HEK293 (cell line): ENCODE data around the gene DCAF6.

Experiments used
- FEZF1 ChIP-seq: fragments of 450-650 bp; formaldehyde crosslinking; IDR thresholded peaks from 2 replicates; pipeline ENCODE4 v1.5.1; 2016; ENCODE audit warnings: missing biosample characterization, missing genetic modification characterization
- GFI1B ChIP-seq: fragments of 450-650 bp; formaldehyde crosslinking; IDR thresholded peaks from 2 replicates; pipeline ENCODE4 v1.5.1; 2016; ENCODE audit warnings: missing biosample characterization, missing genetic modification characterization
- MYNN ChIP-seq: fragments of 450-650 bp; formaldehyde crosslinking; IDR thresholded peaks from 2 replicates; pipeline ENCODE4 v1.5.1; 2016; ENCODE audit warnings: missing biosample characterization, missing genetic modification characterization, borderline replicate concordance
- MZF1 ChIP-seq: fragments of 450-650 bp; formaldehyde crosslinking; IDR thresholded peaks from 2 replicates; pipeline ENCODE4 v1.5.1; 2017; ENCODE audit warnings: missing biosample characterization, missing genetic modification characterization, borderline replicate concordance
- OSR2 ChIP-seq: fragments of 450-650 bp; formaldehyde crosslinking; IDR thresholded peaks from 2 replicates; pipeline ENCODE4 v1.5.1; 2016; ENCODE audit warnings: missing biosample characterization, missing genetic modification characterization
- RBAK ChIP-seq: fragments of 450-650 bp; formaldehyde crosslinking; IDR thresholded peaks from 2 replicates; pipeline ENCODE4 v1.5.1; 2016; ENCODE audit warnings: missing biosample characterization, missing genetic modification characterization
- SCRT1 ChIP-seq: fragments of 450-650 bp; formaldehyde crosslinking; IDR thresholded peaks from 2 replicates; pipeline ENCODE4 v1.5.1; 2016; ENCODE audit warnings: missing biosample characterization, missing genetic modification characterization, borderline replicate concordance
- SETDB1 ChIP-seq: IDR thresholded peaks from one replicate; pipeline ENCODE4 v1.6.1; 2017; ENCODE audit warnings: mild to moderate bottlenecking, low read length, moderate library complexity, mixed read lengths; ENCODE audit not compliant: insufficient read length
- ZBTB7A ChIP-seq: fragments of 450-650 bp; formaldehyde crosslinking; IDR thresholded peaks from 2 replicates; pipeline ENCODE4 v1.5.1; 2016; ENCODE audit warnings: low read depth, missing biosample characterization, missing genetic modification characterization
- ZIC2 ChIP-seq: fragments of 450-650 bp; formaldehyde crosslinking; IDR thresholded peaks from 2 replicates; pipeline ENCODE4 v1.5.1; 2016; ENCODE audit warnings: missing biosample characterization, missing genetic modification characterization
- ZNF169 ChIP-seq: fragments of 450-650 bp; formaldehyde crosslinking; IDR thresholded peaks from 2 replicates; pipeline ENCODE4 v1.5.1; 2016; ENCODE audit warnings: missing biosample characterization, missing genetic modification characterization
- ZNF449 ChIP-seq: fragments of 450-650 bp; formaldehyde crosslinking; IDR thresholded peaks from 2 replicates; pipeline ENCODE4 v1.5.1; 2017; ENCODE audit warnings: missing biosample characterization, mild to moderate bottlenecking, missing genetic modification characterization, moderate library complexity
- ZNF510 ChIP-seq: fragments of 450-650 bp; formaldehyde crosslinking; IDR thresholded peaks from 2 replicates; pipeline ENCODE4 v1.5.1; 2018; ENCODE audit warnings: mild to moderate bottlenecking, missing genetic modification characterization, missing biosample characterization; ENCODE audit not compliant: insufficient replicate concordance
- ZNF521 ChIP-seq: fragments of 450-650 bp; formaldehyde crosslinking; IDR thresholded peaks from 2 replicates; pipeline ENCODE4 v1.5.1; 2017; ENCODE audit warnings: missing biosample characterization, mild to moderate bottlenecking, missing genetic modification characterization
- ZNF530 ChIP-seq: fragments of 450-650 bp; formaldehyde crosslinking; IDR thresholded peaks from 2 replicates; pipeline ENCODE4 v1.5.1; 2016; ENCODE audit warnings: low read depth, missing biosample characterization, missing genetic modification characterization
- ZNF610 ChIP-seq: fragments of 450-650 bp; formaldehyde crosslinking; IDR thresholded peaks from 2 replicates; pipeline ENCODE4 v1.5.1; 2016; ENCODE audit warnings: missing biosample characterization, missing genetic modification characterization, borderline replicate concordance
- ZNF639 ChIP-seq: fragments of 450-650 bp; formaldehyde crosslinking; IDR thresholded peaks from 2 replicates; pipeline ENCODE4 v1.5.1; 2016; ENCODE audit warnings: missing biosample characterization, missing genetic modification characterization
- ZNF670 ChIP-seq: fragments of 450-650 bp; formaldehyde crosslinking; IDR thresholded peaks from 2 replicates; pipeline ENCODE4 v1.5.1; 2016; ENCODE audit warnings: missing biosample characterization, missing genetic modification characterization, low read depth
- ZNF768 ChIP-seq: fragments of 450-650 bp; formaldehyde crosslinking; IDR thresholded peaks from 2 replicates; pipeline ENCODE4 v1.5.1; 2018; ENCODE audit warnings: missing biosample characterization, mild to moderate bottlenecking, missing genetic modification characterization
- ZNF792 ChIP-seq: fragments of 450-650 bp; formaldehyde crosslinking; IDR thresholded peaks from 2 replicates; pipeline ENCODE4 v1.5.1; 2016; ENCODE audit warnings: missing biosample characterization, missing genetic modification characterization
- ZSCAN16 ChIP-seq: fragments of 450-650 bp; formaldehyde crosslinking; IDR thresholded peaks from 2 replicates; pipeline ENCODE4 v1.5.1; 2016; ENCODE audit warnings: missing biosample characterization, missing genetic modification characterization
- TF ChIP-seq, protein P1 (sequence below): fragments of 450-650 bp; formaldehyde crosslinking; IDR thresholded peaks from 2 replicates; pipeline ENCODE4 v1.5.1; 2016; ENCODE audit warnings: missing biosample characterization, missing genetic modification characterization, borderline replicate concordance
- TF ChIP-seq, protein P2 (sequence below): fragments of 450-650 bp; formaldehyde crosslinking; IDR thresholded peaks from 2 replicates; pipeline ENCODE4 v1.5.1; 2017; ENCODE audit warnings: missing biosample characterization, missing genetic modification characterization
- TF ChIP-seq, protein P3 (sequence below): fragments of 450-650 bp; formaldehyde crosslinking; IDR thresholded peaks from 2 replicates; pipeline ENCODE4 v1.5.1; 2016; ENCODE audit warnings: missing biosample characterization, missing genetic modification characterization
- TF ChIP-seq, protein P4 (sequence below): fragments of 450-650 bp; formaldehyde crosslinking; IDR thresholded peaks from 2 replicates; pipeline ENCODE4 v1.5.1; 2016; ENCODE audit warnings: missing biosample characterization, missing genetic modification characterization

Gene DCAF6

DNA sequence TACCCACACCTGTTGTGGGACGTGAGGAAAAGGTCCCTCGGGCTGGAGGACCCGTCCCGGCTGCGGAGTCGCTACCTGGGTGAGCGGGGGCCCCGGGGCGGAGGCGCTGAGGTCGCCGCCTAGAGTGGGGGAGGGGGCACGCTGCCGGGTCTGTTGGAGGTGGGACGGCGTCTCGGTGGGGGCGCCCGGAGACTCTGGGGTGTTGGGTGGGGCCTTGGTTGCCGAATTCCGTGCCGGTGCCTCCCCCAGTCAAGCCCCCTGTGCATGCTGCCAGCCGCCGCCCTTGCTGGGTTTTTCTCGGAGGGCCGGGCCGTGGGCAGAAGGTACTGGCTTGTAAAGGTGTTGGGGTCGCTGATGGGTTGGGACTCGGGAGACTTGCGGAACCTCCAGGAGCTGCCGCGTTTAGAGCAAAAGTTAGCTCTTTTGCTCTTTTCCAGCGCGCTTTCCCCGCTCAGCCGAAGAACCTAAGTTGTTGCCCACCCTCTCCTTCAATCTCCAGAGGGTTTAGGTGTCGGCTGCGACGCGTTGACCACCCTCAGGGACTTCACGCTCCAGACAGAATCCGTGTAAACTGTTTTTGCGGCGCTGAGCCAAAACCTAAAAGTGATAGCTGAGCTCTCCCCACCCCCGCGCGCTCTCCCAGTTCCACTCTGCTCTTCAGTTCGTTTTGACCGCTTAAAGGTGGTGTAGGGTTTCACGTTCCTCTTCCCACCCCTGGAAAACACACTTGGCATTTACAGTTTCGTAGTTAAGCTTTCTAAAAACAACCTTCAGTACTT, 636 bp downstream of the DCAF6 start, which contains the start of gene MPC2 (continued):
- TF ChIP-seq, protein P1, sequence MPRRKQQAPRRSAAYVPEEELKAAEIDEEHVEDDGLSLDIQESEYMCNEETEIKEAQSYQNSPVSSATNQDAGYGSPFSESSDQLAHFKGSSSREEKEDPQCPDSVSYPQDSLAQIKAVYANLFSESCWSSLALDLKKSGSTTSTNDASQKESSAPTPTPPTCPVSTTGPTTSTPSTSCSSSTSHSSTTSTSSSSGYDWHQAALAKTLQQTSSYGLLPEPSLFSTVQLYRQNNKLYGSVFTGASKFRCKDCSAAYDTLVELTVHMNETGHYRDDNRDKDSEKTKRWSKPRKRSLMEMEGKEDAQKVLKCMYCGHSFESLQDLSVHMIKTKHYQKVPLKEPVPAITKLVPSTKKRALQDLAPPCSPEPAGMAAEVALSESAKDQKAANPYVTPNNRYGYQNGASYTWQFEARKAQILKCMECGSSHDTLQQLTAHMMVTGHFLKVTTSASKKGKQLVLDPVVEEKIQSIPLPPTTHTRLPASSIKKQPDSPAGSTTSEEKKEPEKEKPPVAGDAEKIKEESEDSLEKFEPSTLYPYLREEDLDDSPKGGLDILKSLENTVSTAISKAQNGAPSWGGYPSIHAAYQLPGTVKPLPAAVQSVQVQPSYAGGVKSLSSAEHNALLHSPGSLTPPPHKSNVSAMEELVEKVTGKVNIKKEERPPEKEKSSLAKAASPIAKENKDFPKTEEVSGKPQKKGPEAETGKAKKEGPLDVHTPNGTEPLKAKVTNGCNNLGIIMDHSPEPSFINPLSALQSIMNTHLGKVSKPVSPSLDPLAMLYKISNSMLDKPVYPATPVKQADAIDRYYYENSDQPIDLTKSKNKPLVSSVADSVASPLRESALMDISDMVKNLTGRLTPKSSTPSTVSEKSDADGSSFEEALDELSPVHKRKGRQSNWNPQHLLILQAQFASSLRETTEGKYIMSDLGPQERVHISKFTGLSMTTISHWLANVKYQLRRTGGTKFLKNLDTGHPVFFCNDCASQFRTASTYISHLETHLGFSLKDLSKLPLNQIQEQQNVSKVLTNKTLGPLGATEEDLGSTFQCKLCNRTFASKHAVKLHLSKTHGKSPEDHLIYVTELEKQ (tag by site-specific recombination), result no peak
- peak; percentile 46; the same call in 1 of the 2 replicates for TF ChIP-seq ZNF610 (tag by site-specific recombination)
- TF ChIP-seq ZNF768 (tag by site-specific recombination), result no peak
- TF ChIP-seq RBAK (tag by site-specific recombination), result no peak
- no peak for TF ChIP-seq ZNF670 (tag by site-specific recombination)
- no peak for TF ChIP-seq ZNF169 (tag by site-specific recombination)
- 0 out of 2 replicates have a peak, but pooled peaks have one; percentile 18 for TF ChIP-seq ZNF449 (tag by site-specific recombination)
- no peak for TF ChIP-seq ZNF510 (tag by site-specific recombination)
- TF ChIP-seq, protein P2, sequence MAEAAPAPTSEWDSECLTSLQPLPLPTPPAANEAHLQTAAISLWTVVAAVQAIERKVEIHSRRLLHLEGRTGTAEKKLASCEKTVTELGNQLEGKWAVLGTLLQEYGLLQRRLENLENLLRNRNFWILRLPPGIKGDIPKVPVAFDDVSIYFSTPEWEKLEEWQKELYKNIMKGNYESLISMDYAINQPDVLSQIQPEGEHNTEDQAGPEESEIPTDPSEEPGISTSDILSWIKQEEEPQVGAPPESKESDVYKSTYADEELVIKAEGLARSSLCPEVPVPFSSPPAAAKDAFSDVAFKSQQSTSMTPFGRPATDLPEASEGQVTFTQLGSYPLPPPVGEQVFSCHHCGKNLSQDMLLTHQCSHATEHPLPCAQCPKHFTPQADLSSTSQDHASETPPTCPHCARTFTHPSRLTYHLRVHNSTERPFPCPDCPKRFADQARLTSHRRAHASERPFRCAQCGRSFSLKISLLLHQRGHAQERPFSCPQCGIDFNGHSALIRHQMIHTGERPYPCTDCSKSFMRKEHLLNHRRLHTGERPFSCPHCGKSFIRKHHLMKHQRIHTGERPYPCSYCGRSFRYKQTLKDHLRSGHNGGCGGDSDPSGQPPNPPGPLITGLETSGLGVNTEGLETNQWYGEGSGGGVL (tag by site-specific recombination), result peak; percentile 60
- TF ChIP-seq MYNN (tag by site-specific recombination), result no peak; the same call in 1 of the 2 replicates
- peak; percentile 80 for TF ChIP-seq FEZF1
- peak; percentile 39; the same call in 1 of the 2 replicates for TF ChIP-seq SCRT1 (tag by site-specific recombination)
- TF ChIP-seq ZNF792, result 0 out of 2 replicates have a peak, but pooled peaks have one; percentile 43
- peak; percentile 26; the same call in 1 of the 2 replicates for TF ChIP-seq ZBTB7A (tag by site-specific recombination)
- TF ChIP-seq SETDB1, result no peak
- TF ChIP-seq ZNF521 (tag by site-specific recombination), result no peak
- no peak for TF ChIP-seq ZNF530 (tag by site-specific recombination)
- TF ChIP-seq GFI1B, result 0 out of 2 replicates have a peak, but pooled peaks have one; percentile 16
- no peak for TF ChIP-seq OSR2
- TF ChIP-seq, protein P3, sequence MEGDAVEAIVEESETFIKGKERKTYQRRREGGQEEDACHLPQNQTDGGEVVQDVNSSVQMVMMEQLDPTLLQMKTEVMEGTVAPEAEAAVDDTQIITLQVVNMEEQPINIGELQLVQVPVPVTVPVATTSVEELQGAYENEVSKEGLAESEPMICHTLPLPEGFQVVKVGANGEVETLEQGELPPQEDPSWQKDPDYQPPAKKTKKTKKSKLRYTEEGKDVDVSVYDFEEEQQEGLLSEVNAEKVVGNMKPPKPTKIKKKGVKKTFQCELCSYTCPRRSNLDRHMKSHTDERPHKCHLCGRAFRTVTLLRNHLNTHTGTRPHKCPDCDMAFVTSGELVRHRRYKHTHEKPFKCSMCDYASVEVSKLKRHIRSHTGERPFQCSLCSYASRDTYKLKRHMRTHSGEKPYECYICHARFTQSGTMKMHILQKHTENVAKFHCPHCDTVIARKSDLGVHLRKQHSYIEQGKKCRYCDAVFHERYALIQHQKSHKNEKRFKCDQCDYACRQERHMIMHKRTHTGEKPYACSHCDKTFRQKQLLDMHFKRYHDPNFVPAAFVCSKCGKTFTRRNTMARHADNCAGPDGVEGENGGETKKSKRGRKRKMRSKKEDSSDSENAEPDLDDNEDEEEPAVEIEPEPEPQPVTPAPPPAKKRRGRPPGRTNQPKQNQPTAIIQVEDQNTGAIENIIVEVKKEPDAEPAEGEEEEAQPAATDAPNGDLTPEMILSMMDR (tag by site-specific recombination), result 0 out of 2 replicates have a peak, but pooled peaks have one; percentile 42
- TF ChIP-seq, protein P4, sequence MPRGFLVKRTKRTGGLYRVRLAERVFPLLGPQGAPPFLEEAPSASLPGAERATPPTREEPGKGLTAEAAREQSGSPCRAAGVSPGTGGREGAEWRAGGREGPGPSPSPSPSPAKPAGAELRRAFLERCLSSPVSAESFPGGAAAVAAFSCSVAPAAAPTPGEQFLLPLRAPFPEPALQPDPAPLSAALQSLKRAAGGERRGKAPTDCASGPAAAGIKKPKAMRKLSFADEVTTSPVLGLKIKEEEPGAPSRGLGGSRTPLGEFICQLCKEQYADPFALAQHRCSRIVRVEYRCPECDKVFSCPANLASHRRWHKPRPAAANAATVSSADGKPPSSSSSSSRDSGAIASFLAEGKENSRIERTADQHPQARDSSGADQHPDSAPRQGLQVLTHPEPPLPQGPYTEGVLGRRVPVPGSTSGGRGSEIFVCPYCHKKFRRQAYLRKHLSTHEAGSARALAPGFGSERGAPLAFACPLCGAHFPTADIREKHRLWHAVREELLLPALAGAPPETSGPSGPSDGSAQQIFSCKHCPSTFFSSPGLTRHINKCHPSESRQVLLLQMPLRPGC (tag by site-specific recombination), result no peak
- TF ChIP-seq ZSCAN16, result peak; percentile 51; the same call in 1 of the 2 replicates
- TF ChIP-seq MZF1 (tag by site-specific recombination), result peak; percentile 15; the same call in 1 of the 2 replicates
- TF ChIP-seq ZNF639 (tag by site-specific recombination), result peak; percentile 20; the same call in 1 of the 2 replicates
- peak; percentile 9; the same call in 1 of the 2 replicates for TF ChIP-seq ZIC2 (tag by site-specific recombination)
